NCI-H2107 treated with DMSO at 0.1 percent for 48 hours (cell line): Measurements from ENCODE around the gene MGST2.
"Not testable (repeated sequence)": the region's sequence is repeated elsewhere in the genome, so short reads cannot be mapped to it uniquely, and the experiment has no call there.

Experiments
- DNase-seq: peaks from one replicate; lab custom pipeline; 2025; ENCODE audit not compliant: unreplicated experiment; lab: John Stamatoyannopoulos, UW

The MGST2 gene

DNA sequence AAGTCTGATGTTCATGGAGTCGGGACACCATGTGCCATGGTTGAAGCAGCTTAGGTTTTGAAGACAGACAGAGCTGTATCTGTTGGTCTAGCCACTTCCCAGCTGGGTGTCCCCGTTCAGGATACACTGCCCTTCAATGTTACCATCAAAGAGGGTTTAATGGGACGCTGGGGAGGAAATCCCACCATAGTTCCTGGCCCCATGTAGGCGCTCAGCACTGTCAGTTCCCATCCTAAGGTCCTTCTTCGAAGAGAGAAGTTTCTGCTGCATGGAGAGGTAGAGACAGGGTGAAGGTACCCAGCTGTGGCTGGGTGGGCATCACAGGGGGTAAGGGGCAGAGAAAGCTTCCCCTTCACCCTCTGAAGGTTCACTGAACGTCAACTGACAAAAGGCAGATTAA is 3.7 kb downstream of the MGST2 start:
- DNase-seq, result no peak

DNA sequence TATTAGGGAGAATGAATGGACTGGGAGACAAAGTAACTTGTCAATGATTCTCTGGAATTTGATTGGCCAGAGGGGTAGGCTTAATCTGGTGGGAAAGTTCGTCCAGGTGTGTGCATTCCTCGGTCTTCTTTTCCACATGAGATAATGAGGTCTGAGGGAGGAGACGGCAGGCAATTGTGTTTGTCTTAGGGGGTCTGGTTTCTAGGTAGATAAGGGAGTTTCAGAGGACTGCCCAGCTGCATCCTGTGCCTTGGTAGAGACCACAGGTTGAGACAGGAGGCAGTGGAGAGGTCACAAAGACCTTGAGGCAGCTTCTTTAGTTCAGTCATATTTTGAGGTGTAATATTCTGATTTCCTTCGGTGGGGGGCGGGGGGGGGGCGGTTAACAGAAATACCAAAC is 4.3 kb downstream of the MGST2 start:
- DNase-seq, result no peak

DNA sequence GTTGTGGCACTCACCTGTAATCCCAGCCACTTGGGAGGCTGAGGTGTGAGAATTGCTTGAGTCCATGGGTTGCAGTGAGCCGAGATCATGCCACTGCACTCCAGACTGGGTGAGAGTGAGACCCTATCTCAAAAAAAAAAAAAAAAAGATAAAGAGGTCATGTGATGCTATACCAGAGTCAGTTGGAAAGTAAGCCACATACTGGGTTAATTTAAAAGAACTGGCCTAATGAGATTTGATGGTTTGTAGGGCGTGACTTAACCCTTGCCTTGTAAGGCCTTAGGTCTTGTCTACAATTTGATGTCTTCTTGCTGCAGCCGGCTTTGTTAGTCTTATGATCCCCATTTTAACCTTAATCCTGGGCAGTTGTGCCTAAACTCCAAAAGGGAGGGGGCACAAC is 5.2 kb downstream of the MGST2 start:
- no peak for DNase-seq

DNA sequence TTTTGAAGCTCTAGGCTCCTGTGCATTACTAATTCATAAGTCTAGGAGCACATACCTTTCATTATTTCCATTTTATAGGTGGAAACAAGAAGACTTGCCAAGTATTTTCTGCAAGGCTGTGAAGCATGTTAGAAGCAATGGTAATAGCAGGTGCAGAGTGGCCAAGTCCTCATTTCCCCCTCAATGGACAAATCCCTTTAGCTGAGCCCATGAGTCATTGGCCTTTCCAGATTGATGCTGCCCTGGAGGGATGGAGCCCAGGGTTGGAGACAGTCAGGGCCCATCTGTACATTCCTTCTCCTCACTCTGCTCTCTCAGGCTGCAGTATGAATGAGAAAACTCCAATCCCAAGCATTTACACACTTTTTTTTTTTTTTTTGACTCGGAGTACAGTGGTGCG is 6.6 kb downstream of the MGST2 start:
- no peak for DNase-seq

DNA sequence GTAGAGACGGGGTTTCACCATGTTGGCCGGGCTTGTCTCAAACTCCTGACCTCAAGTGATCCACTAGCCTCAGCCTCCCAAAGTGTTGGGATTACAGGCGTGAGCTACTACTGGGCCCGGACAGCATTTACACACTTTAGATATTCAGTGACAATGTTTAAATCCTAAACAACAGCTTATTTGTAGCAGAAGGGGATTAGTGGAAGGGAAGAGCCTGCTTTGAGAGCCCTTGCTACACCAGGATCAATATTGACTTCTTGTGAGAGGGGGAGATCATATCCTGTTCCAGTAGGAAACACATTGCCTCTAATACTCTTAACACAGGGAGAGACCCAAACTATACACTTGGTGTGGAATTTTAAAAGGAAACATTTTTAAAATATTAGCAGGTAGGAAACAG is 7.1 kb downstream of the MGST2 start:
- no peak for DNase-seq

DNA sequence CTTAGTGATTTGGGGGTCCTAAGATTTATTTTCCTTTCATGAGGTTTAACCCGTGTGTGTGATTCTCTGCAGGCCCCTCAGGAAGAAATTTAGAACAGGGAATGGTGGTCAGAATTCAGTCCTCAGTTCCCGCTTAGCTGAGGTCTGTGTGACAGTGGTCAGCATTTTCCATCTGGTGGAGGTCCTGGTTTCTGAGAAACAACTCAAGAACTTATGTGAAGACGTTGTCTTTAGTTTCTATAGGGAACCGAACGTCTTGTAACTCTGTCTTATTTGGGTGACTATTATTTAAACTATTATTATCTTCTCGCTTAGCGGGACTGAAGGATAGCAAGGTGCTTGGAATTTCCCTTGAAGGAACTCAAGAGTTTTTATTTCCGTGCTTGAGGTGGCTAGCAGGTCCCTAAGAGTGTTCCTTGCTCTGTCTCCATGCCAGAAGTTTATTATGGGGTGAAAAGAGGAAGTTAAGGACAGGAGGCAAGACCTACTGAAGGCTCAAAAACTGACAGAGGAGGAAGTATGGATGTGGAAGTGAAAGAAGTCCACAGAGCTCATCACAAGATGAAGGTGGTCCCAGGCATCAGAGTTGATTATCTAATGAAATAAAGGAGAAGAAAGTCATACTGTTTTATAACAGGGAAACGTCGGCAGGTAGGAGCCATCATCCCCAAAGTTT is 9.4 kb downstream of the MGST2 start:
- DNase-seq, result no peak

DNA sequence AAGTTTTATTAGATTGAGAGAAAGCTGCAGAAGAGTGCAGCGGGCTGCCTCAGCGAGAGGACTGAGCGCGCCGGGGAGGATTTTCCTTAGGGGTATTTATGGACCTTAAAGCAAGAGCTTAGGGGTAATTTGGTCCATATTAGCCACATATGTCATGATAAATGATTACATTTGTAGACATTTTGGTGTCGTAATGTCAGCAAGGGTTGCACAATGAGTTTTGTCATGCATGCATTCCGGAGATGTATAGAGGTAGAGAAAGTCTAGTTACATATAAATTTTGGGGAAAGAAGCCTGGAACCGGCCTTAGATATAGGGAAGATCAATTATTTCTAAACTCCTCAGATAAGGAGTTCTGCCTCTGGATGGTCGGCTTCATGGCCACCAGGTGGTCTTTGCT is 10.0 kb downstream of the MGST2 start:
- DNase-seq, result no peak

DNA sequence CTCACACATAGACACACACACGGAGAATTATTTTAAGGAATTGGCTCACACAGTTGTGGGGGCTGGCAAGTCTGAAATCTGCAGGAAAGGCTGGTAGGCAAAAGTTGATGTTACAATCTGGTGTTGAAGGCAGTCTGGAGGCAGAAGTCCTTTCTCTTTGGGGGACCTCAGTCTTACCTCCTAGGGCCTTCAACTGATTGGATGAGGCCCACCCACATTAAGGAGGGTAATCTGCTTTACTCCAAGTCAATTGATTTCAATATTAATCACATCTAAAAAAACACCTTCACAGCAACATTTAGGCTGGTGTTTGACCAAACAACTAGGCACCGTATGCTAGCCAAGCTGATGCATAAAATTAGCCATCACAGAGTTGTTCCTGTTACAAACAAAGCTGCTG is 10.7 kb downstream of the MGST2 start:
- DNase-seq, result no peak

DNA sequence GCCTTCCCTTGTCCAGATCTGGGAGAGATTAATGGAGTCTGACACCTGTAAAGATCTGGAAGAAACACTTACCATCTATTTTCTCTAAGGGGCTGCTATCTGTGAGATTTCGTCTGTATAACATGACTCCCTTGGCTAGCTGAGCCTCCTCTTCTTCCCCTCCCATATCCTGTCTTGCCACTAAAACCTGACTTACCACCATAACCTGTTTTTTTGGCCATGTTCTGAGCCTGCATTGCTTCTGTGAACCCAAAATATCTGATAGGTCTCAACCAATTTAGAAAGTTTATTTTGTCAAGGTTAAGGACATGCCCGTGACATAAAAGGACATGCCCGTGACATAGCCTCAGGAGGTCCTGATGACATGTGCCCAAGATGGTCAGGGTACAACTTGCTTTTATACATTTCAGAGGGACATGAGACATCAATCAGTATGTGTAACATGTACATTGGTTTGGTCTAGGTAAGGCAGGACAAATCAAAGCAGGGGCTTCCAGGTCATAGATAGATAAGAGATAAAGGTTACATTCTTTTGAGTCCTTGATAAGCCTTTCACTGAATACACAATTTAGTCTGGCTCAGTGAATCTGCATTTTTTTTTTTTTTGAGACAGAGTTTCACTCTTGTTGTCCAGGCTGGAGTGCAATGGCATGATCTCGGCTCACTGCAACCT is 11.4 kb downstream of the MGST2 start:
- DNase-seq, result no peak

DNA sequence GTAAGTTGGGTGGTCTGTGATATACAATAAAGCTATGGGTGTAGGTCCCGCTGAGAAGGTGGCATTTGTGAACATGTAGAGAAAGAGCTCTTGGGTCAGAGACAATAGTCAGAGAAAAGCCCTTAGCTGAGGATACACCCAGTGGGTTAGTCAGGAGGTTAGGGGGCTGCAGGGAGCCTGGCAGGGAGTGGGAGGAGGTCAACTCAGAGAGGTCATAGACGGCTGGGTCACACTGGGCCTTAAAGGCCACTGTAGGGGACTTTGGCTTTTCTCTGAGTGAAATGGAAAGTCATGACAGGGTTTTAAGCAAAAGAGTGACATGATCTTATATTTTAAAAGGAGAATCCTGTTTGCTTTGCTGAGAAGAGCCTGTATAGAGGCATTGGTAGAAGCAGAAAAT is 16.7 kb downstream of the MGST2 start:
- DNase-seq, result no peak

DNA sequence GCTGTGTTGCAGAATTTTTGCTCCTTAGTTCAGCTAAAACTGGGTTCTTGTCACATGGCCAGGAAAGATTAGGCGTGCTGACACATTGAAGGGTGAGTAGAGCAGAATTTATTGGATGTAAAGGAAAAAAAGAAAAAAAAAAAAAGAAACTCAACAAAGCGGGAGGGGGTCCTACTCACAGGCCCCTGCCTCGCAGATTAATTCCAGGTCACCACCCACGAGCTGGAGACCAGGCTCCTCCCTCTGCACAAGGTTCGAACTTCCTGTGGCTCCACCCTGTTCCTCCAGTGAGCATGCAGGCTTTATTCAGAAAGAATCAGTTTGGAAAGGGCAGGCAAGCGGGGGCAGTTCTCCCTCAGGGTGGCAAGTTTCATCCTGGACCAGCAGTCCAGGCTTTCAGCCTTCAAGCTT is 17.1 kb downstream of the MGST2 start:
- DNase-seq, result no peak

DNA sequence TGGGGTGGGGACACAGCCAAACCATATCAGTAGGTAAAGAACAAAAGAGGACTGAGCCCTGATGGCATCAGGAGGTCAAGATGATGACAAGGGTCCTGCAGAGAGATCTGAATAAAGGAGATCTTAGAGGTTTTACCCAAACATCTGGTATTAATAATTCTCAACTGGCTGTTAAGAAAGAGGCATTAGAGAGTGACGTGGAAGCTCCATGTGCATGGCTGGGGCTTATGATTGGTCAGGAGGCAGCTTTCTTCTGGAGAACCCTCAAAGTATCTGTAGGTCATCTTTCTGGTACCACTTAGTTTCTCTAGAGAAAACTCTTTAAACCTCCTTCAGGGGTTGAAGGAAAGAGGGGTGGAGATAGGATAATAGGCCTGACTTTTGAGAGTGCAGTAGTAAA is 18.7 kb downstream of the MGST2 start:
- no peak for DNase-seq

DNA sequence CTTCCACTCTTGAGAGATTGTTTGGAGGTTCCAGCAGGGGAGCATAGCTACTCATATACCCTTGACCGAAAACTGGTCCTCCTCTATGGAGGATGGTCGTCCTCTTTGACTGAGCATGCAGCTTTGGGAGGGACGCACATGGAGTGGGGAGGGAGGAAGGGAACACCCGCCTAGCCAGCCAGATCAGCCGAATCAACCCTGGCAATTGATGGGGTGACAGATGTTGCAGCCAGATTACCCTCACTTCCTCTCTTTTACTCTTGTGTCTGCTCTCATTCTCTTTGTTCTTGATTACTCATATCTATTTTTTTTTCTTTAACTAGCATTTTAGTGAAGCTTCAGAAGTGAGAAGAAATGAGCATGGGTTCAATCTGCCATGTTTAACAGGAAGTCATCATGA is 19.6 kb downstream of the MGST2 start:
- DNase-seq, result no peak

DNA sequence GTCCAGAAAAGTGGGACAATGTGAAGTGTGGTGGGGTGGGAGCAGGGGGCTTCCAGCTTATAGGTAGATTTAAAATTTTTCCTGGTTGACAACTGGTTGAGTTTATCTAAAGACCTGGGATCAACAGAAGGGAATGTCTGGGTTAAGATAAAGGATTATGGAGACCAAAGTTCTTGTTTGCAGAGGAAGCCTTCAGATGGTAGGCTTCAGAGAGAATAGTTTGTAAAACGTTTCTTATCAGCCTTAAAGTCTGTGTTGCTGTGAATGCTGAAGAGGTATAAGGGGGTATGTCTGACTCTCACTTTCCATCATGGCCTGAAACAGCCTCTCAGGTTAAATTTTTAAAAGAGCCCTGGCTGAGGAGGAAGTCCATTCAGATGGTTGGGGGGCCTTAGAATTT is 20.5 kb downstream of the MGST2 start:
- no peak for DNase-seq

DNA sequence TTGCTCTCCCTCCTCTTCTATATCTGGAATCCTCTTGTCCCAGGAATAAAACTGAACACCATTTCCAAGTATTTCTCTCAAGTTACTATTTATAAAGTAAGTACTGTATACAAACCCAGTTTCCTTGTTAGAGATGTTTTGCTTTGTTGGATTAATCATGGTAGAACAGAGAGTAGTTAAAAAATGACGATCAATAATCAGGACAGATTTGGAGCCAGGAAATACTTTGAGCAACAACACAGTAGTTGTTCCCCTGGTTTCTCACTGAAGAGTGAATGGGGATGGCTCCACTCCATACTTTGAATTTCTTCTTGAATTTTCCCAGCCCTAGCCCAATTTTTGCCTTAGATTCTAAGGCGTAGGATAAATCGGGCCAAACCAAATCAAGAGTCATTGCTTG is 21.4 kb downstream of the MGST2 start:
- DNase-seq, result no peak

DNA sequence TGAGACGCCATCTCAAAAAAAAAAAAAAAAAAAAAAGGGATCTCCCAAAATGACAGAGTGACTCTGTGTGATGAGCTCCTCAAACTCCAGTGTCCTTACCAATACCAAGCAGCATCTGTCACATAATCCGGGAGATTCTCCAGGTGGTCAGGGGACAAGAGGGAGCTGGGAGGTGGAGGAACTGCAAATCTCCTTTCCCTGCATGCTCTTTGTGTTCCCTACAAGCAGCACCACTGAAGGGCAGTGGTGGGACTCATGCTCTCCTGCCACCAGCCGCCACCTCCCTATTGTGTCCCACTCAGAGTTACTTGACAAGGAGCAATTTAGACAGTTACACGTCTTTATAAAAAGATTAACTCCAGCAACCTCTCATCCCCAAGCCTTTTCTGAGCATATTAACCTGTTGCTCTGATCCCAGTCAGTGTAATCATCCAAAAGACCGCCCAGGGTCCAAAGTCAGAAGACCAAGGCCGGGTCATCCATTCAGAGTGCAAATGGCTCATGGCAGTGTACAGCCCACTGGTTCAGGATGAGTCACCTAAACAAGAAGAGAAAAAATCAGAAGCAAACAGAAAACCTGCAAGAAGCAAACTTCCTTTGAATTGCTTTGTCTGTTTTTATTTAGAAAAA is 23.6 kb downstream of the MGST2 start:
- no peak for DNase-seq

DNA sequence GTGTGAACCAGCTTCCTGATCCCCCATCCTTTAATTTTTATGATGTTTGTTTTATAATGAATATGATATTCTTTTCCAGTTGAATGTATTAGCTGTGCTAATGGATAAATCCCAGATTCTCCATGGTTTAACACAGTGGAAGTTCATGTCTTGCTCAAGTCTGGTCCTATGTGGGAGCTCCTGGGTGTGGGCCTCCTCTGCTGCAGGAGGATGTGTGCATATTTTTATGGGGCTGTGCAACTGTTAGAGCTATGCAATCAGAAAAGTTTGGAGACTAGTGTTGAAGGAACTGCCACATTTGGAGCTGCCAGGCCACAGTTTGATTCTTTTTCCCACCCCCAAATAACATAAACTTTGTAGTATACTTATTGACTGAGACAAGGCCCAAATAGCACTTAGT is 24.8 kb downstream of the MGST2 start:
- no peak for DNase-seq

DNA sequence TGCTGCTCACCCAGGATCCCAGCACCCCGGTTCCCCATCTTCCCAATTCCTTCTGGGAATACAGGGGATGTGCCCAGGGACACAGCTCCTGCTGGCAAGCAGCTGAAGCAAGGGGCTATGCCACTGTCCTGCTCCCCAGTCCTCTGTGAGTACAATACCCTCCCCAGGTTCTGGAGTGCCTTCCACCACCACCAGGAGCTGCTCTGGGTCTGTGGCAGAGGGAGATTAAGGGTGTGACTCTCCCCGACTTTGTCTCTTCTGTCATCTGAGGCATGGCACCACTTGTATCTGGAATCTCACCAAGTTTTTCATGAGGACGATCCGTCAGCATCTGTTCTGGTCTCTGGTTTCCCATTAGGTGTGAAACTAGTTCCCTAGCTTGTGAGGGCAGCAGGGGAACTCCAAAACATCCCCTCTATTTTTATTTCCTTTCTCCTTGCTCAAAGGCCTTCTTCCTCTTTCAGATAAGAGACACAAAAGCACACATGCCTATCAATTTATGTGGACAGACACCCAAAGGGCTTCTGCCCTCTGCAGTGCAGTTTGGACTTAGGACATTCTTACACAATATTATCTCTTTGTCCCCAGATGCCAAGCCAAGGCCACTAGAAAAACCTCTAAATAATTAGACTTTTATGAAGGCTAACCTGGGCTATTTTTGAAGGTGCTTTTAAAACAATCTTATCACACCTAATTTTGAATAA is 26.8 kb downstream of the MGST2 start:
- DNase-seq, result peak; percentile 12

DNA sequence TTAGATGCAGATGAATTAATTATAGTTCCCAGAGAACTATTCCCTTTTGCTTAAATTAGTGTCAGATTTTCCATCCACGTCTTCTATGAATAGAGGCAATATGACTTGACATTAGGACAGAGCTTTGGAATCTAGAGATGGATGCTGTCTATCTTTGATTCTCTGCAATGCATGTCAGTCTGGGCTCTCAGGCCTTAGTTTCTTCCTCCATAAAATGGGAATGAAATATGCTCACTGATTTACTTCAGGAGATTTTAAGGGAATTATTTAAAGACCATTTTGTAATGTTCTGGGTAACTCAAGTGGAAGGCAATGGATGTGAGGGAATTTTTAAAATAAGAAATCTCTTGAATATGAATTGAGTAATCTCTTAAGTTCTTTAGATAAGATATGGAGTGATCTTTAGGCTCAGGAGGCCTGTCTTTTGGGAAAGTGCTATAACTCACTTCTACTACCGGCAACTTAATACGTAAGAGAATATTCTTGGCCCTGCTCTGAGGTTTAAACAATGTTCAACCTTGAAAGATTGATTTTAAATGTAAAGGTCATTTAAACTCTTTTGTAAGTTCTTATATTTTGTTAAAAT is 29.0 kb downstream of the MGST2 start:
- no peak for DNase-seq

DNA sequence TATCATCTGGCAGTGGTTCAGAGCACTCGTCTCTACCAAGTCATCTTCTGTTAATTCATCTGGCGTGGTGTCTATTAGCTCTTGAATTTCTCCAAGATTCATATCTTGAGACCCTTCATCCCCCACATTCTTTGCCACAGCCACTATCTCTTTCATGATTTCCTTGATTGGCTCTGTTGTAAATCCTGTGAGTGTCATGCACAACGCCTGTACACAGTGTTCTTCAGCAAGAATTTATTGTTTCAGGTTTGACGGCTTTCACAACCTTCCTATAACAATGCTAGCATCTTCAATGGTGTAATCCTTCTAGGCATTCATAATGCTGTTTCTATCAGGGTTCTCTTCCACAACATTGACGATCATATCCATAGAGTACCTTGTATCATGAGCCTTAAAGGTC is 30.9 kb downstream of the MGST2 start:
- no peak for DNase-seq

DNA sequence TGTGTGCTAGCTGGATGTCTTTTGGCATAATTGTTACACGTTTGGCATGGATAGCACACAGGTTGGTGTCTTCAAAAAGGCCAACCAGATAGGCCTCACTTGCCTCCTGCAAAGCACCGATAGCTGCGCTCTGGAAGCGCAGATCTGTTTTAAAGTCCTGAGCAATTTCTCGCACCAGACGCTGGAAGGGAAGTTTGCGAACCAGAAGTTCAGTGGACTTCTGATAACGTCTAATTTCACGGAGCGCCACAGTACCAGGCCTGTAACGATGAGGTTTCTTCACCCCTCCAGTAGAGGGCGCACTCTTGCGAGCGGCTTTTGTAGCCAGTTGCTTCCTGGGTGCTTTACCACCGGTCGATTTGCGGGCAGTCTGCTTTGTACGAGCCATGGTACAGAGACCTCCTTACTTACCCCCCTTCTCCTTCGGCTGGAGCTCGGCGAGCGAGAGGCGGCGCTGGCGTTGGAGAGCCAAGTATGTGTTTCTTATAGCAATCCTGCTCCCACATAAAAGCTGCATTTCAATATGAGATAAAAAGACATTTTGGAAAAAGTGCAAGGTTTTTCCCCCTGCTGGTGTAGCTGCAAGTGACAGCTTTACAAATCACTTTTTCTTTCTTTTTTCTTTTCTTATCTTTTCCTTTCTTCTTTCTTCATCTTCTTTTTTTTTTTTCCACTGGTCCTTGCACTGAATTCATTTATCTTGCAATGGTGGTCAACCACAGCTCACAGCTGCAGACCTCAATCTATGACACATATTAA is 32.7 kb downstream of the MGST2 start:
- DNase-seq, result not testable (repeated sequence)
